GM18517 (cell line): ENCODE measurements around the gene PRKAG2.
"Not testable (repeated sequence)": the region's sequence is repeated elsewhere in the genome, so short reads cannot be mapped to it uniquely, and the experiment has no call there.

Experiments used
- ATAC-seq: cut with Tn5 transposase; IDR thresholded peaks from one replicate; pipeline ENCODE4 v1.9.1; 2021; ENCODE audit warnings: mild to moderate bottlenecking, moderate library complexity; ENCODE audit not compliant: unreplicated experiment

PRKAG2 gene

GRCh38 chr7:151876899-151877777, at the start of gene PRKAG2:
Gene PRKAG2, minus strand, starts transcription at chr7:151877115. Its CDS starts 495 bp downstream, at chr7:151876620.
- ATAC-seq, result no peak

GRCh38 chr7:151926336-151926712, 49.4 kb upstream of the PRKAG2 start:
- no peak for ATAC-seq

- no peak for ATAC-seq
Measured at GRCh38 chr7:151925446-151926335, 48.8 kb upstream of the PRKAG2 start.

DNA sequence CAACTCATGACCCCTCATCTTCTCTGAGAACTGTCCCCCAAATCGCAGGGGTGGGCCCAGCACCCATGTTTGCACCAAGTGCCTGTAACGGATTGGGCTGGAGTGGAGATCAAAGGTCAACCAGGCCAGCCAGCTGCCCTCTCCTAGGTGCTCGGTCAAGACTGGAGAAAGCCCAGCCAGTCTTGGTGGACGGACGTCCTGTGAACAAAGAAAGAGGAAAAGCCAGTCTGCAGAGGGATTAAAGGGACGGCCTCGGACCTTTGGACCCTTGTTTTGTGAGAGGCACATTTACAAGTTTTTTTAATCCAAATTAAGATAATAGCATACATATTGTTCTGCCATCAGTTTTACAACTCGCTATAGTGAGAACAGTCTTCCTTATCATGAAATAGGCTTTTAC, 47.6 kb upstream of the PRKAG2 start:
- no peak for ATAC-seq

GRCh38 chr7:151924001-151924400, 47.1 kb upstream of the PRKAG2 start:
- no peak for ATAC-seq

- ATAC-seq, result no peak
Measured at GRCh38 chr7:151923097-151923876, 46.4 kb upstream of the PRKAG2 start.

GRCh38 chr7:151921451-151921850, 44.5 kb upstream of the PRKAG2 start:
- ATAC-seq, result no peak

- no peak for ATAC-seq
Measured at GRCh38 chr7:151920488-151920887, 43.6 kb upstream of the PRKAG2 start.

- no peak for ATAC-seq
Measured at GRCh38 chr7:151919595-151919994, 42.7 kb upstream of the PRKAG2 start.

DNA sequence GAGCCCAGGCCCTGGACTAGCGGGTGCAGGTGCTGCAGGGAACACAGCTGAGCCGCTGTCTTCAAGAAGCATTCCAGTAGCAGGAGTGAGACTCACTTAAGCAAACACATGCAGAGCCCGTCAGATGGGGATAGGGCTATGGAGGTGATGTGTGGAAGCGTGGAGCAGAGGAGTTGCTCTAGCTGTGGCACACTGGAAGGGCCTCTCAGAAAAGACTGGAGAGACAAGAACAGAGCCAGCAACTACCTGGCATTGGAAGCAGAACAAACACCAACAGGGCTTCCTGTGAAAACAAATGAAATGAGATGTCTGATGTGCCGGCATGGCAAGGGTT, 41.6 kb upstream of the PRKAG2 start:
- ATAC-seq, result no peak

DNA sequence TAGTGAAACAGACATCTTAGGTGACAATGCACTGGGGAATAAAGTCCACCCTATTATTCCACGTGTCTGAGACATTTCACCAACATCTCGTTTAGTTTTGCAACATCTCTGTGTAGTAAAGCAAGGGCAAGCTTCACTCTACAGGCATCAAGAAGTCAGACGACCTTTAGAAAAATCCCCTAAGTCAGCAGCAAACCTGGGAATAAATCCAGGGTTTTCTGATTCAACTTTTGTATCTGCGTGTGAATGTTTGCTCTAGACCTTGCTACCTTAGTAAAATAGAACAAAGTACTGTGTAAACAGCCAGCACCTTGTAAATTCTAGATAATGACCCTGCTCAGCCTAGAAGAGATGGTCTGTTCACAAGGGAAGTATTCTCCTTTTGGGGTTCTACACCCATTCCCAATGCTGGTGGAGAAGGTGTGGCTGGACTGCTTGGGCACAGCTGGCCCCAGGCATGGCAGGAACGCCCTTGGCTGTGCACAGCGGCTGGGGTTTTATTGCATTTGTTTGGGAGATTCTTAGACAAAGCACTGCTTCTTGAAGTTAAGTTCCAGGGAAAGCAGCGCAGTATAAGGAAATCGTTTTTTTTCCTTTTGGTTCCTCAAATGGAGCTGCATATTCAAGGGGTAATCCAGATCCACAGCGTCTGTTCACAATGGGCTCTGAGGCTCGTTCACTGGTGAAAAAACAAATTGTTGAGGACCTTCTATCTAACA, 41.0 kb upstream of the PRKAG2 start:
- no peak for ATAC-seq

DNA sequence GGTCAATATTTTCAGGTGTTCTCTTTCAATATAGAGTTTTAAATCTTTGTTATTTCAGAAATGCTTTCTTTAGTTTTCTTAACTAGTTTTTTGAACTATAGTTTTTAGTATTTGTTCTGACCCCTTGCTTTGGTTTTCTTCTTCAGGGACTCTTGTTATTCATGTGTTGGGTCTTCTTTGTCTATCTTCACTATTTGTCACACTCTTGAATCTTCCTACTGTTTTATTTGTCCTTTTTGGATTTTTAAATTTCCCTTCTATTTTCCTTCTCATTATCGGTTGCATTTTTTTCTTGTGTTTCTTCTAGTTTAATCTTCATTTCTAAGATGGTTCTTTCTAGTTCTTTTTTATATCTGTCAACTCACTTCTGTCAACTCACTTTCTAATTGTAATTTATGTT, 37.1 kb upstream of the PRKAG2 start:
- no peak for ATAC-seq

DNA sequence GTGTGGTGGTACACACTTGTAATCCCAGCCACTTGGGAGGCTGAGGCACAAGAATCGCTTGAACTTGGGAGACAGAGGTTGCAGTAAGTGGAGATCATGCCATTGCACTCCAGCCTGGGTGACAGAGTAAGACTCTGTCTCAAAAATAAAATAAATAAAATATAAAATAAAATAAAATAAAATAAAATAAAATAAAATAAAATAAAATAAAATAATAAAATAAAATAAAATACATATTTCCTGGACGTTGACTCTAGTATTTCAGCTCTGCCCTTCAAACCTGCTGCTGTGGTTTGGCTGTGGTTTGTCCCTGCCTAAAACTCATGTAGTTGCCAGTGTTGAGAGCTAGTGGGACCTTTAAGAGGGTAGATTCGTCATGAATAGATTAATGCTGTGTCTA, 33.7 kb upstream of the PRKAG2 start:
- ATAC-seq, result not testable (repeated sequence)

- ATAC-seq, result not testable (repeated sequence)
Measured at GRCh38 chr7:151907115-151907514, 30.2 kb upstream of the PRKAG2 start.

DNA sequence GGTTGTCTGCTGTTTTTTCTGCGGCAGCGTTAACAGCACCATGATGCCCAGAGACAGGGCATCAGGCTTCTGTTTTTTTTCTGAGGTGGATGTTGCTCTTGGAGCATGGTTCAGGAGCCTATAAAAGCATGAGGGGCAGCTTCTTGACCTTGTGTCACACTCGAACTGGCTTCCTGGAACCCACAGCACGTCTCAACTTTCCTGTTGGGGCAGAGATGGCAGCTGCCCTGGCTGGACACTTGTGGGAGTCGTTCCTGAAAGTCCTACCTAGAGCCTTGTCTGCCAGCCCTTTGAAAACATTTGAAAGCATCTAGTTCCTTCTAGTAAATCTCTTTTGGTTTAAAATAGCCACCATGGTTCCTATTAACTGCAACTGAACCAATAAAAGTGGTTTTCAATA, 28.9 kb upstream of the PRKAG2 start:
- ATAC-seq, result no peak

- no peak for ATAC-seq
Measured at GRCh38 chr7:151905353-151905752, 28.4 kb upstream of the PRKAG2 start.

DNA sequence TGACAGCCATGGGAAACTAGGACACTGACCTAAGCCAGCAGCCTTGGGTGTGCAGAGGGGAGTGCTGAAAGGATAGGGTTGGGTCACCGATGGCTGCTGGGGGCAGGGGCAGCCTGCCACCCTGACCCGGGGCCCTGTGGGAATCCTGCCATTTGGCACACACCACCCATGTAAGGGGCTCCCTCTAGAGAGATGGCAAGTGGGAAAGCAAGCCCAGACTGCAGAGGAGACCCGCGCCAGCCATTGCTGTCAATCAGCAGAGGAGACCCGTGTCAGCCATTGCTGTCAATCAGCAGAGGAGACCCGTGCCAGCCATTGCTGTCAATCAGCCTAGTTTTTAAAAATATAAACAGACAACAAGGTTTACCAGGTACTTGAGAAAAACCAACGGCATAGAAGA, 27.4 kb upstream of the PRKAG2 start:
- ATAC-seq, result no peak

DNA sequence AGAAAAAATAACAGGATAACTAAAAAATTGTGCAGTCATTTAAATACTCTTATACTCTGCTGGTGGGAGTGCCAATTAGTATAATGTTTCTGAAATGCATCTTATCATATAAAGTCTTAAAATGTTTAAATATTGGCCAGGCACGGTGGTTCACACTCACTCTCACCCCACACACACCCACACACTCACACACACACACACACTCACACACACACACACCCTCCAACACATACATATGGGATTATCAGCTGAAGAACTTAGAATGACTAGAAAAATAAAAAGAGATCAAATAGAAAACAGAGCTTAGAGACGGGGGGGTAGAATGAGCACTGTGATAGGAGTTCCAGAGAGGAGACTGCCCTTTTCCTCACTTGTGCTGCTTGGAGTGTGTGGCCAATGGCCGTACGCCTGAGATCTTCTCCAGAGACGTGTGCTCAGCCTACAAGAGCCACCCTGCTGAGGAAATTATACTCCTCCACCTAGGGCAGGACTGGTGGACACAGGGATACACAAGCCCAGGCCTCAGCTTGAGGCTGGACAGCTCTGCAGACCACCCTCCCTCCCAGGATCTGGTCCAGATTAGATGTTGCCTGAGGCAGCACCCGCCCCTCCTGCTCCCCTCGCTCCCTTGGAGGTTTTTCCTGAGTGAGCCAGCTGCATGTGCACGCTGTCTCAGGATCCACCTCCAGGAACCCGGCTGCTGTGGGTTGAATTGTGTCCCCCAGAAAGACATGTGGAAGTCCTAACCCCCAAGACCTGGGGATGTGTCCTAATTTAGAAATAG, 26.5 kb upstream of the PRKAG2 start:
- ATAC-seq, result no peak

DNA sequence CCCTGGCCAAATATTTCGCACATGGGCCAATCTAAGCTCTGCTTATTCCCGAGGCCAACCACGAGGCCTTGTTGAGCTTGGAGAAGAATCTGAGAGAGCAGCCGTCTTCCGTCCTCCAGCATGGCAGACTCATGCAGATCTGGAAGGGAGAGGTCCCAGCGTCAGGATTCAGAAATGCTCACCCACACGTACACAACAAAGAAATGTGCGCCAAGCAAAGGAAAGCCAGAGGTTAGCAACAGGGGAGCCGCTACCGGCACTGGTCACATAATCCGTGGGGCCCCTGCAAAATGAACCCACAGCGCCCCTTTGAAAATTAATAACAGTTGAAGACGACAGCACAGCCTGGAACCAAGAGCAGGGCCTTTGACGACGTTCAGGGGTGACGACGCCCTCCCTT, 25.4 kb upstream of the PRKAG2 start:
- ATAC-seq, result no peak

GRCh38 chr7:151901828-151902227, 24.9 kb upstream of the PRKAG2 start:
- no peak for ATAC-seq
